IPS-NIHi7 (cell line): Measurements from ENCODE around the gene TBC1D32.
"Not testable (repeated sequence)": the region's sequence is repeated elsewhere in the genome, so short reads cannot be mapped to it uniquely, and the experiment has no call there.

ENCODE experiments used
- DNase-seq: peaks from one replicate; pipeline ENCODE4 v3.0.0; 2012; ENCODE audit warnings: mixed read lengths; ENCODE audit errors: extremely low spot score

The TBC1D32 gene

GRCh38 chr6:121333196-121333595, 1.1 kb downstream of the TBC1D32 start:
- DNase-seq, result no peak

- DNase-seq, result no peak
Measured at GRCh38 chr6:121330516-121330915, 3.8 kb downstream of the TBC1D32 start.

GRCh38 chr6:121321282-121321681, 13.0 kb downstream of the TBC1D32 start:
- DNase-seq, result no peak

- DNase-seq, result no peak
Measured at GRCh38 chr6:121319603-121320002, 14.7 kb downstream of the TBC1D32 start.

GRCh38 chr6:121319112-121319553, 15.1 kb downstream of the TBC1D32 start:
- peak; percentile 33 for DNase-seq

- no peak for DNase-seq
Measured at GRCh38 chr6:121314381-121315112, 19.7 kb downstream of the TBC1D32 start.

- DNase-seq, result not testable (repeated sequence)
Measured at GRCh38 chr6:121311814-121312213, 22.5 kb downstream of the TBC1D32 start.

GRCh38 chr6:121310495-121310894, 23.8 kb downstream of the TBC1D32 start:
- no peak for DNase-seq

GRCh38 chr6:121309768-121310469, 24.4 kb downstream of the TBC1D32 start:
- no peak for DNase-seq

- DNase-seq, result peak; percentile 28
Measured at GRCh38 chr6:121305957-121306607, 28.2 kb downstream of the TBC1D32 start.

GRCh38 chr6:121302882-121303281, 31.4 kb downstream of the TBC1D32 start:
- DNase-seq, result no peak

GRCh38 chr6:121301156-121301555, 33.1 kb downstream of the TBC1D32 start:
- not testable (repeated sequence) for DNase-seq

GRCh38 chr6:121297694-121298093, 36.6 kb downstream of the TBC1D32 start:
- DNase-seq, result no peak

- no peak for DNase-seq
Measured at GRCh38 chr6:121285041-121285440, 49.2 kb downstream of the TBC1D32 start.

GRCh38 chr6:121274666-121275295, 59.5 kb downstream of the TBC1D32 start:
- no peak for DNase-seq

GRCh38 chr6:121263742-121264141, 70.5 kb downstream of the TBC1D32 start:
- DNase-seq, result no peak

GRCh38 chr6:121260651-121261102, 73.6 kb downstream of the TBC1D32 start:
- DNase-seq, result no peak

- DNase-seq, result no peak
Measured at GRCh38 chr6:121247386-121247785, 86.9 kb downstream of the TBC1D32 start.

- DNase-seq, result no peak
Measured at GRCh38 chr6:121242386-121242785, 91.9 kb downstream of the TBC1D32 start.

GRCh38 chr6:121237859-121238258, 96.4 kb downstream of the TBC1D32 start:
- DNase-seq, result no peak

- no peak for DNase-seq
Measured at GRCh38 chr6:121236984-121237383, 97.3 kb downstream of the TBC1D32 start.

GRCh38 chr6:121235386-121235785, 98.9 kb downstream of the TBC1D32 start:
- no peak for DNase-seq
